ENCODE data around the gene COP1.

DNA sequence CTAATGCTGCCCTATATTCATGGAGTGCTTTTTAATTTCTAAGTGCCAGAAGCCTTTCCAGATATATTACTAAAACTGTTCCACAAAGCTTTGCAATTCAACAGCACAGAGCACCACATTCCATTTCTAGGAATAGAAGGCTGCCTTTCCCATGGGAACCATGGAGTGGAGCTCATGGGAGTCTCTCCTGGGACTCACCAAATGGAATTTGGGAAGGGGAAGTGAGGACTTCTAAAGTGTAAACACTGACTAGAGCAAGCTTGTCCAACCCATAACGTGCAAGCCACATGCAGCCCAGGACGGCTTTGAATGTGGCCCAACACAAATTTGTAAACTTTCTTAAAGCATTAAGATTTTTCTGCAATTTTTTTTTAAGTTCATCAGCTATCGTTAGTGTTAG, 273.3 kb downstream of the COP1 start:
- TF ChIP-seq EP300 (IDR thresholded peaks at IDR 0.05) (no peak), MAFK (IDR thresholded peaks at IDR 0.05; ENCODE audit: partially characterized antibody) (no peak), CTCF (IDR thresholded peaks at IDR 0.05) (no peak), HOXB5 (CRISPR knock-in tag; IDR thresholded peaks at IDR 0.05) (no peak), PBX3 (IDR thresholded peaks at IDR 0.05) (no peak), REST (IDR thresholded peaks at IDR 0.05) (no peak), MYC (IDR thresholded peaks at IDR 0.05; ENCODE audit: borderline replicate concordance, low read length) (no peak), POLR2A (IDR thresholded peaks at IDR 0.05; ENCODE audit: low read length) (no peak), RNF2 (IDR thresholded peaks at IDR 0.05; ENCODE audit: borderline replicate concordance, low read depth) (no peak)
- TF ChIP-seq, protein P1, sequence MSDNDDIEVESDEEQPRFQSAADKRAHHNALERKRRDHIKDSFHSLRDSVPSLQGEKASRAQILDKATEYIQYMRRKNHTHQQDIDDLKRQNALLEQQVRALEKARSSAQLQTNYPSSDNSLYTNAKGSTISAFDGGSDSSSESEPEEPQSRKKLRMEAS (IDR thresholded peaks at IDR 0.05): no peak

Data from A549 (cell line).